ENCODE data around the gene ST6GALNAC1. TPM values are rescaled to one million over a fixed set of nuclear protein-coding genes. Genes with fewer than 3 reads are reported as not detected.

ST6GALNAC1 gene
- total RNA-seq, 1 donor from 2014 or later: 4.4 TPM

GRCh38 chr17:76598004-76598439 lies 45.5 kb downstream of the ST6GALNAC1 start:
- TF ChIP-seq CTCF (IDR thresholded peaks at IDR 0.05) (no peak), POLR2AphosphoS5 (IDR thresholded peaks at IDR 0.05; ENCODE audit: insufficient read depth in 1 of 2, low read depth in 1 of 2) (no peak), POLR2A (IDR thresholded peaks at IDR 0.05) (no peak)
- no peak overlapping the region for H3K4me3 ChIP-seq
- intact Hi-C loops (cut with DNase I): no loop called here

GRCh38 chr17:76597156-76598003 lies 46.2 kb downstream of the ST6GALNAC1 start:
- Histone ChIP-seq H3K27me3 (no peaks in the 10 kb centered on the region), H3K9me3 (no peaks in the 10 kb centered on the region), H3K4me1 (peaks cover 26% of the 10 kb centered on the region), H3K36me3 (no peaks in the 10 kb centered on the region), H3K4me3 (no peak overlapping the region), H3K27ac (no peak overlapping the region)
- intact Hi-C loops (cut with DNase I): no loop called here
- TF ChIP-seq POLR2A (IDR thresholded peaks at IDR 0.05): no peak
- peak in 1 of 2 donors; percentile 56 for TF ChIP-seq POLR2AphosphoS5 (IDR thresholded peaks at IDR 0.05; ENCODE audit: insufficient read depth in 1 of 2, low read depth in 1 of 2)
- no peak for DNase-seq (ENCODE audit: extremely low spot score in 2 of 2)

More at GRCh38 chr17:76598004-76598439, 45.5 kb downstream of the ST6GALNAC1 start:
- Histone ChIP-seq H3K4me1 (peaks cover 26% of the 10 kb centered on the region), H3K9me3 (no peaks in the 10 kb centered on the region), H3K36me3 (no peaks in the 10 kb centered on the region), H3K27ac (no peak overlapping the region), H3K27me3 (no peaks in the 10 kb centered on the region)
- no peak for DNase-seq (ENCODE audit: extremely low spot score in 2 of 2)

GRCh38 chr17:76594690-76595089 lies 48.9 kb downstream of the ST6GALNAC1 start:
- Histone ChIP-seq H3K4me3 (no peak overlapping the region), H3K27ac (no peak overlapping the region), H3K27me3 (no peaks in the 10 kb centered on the region), H3K4me1 (peaks cover 5% of the 10 kb centered on the region), H3K36me3 (no peaks in the 10 kb centered on the region), H3K9me3 (no peaks in the 10 kb centered on the region)
- intact Hi-C loops (cut with DNase I): no loop called here
- TF ChIP-seq CTCF (IDR thresholded peaks at IDR 0.05): no peak
- no peak for TF ChIP-seq POLR2A (IDR thresholded peaks at IDR 0.05)
- no peak for TF ChIP-seq POLR2AphosphoS5 (IDR thresholded peaks at IDR 0.05; ENCODE audit: insufficient read depth in 1 of 2, low read depth in 1 of 2)
- no peak for DNase-seq (ENCODE audit: extremely low spot score in 2 of 2)

GRCh38 chr17:76593959-76594358 lies 49.6 kb downstream of the ST6GALNAC1 start:
- TF ChIP-seq POLR2AphosphoS5 (IDR thresholded peaks at IDR 0.05; ENCODE audit: insufficient read depth in 1 of 2, low read depth in 1 of 2) (no peak), POLR2A (IDR thresholded peaks at IDR 0.05) (no peak), CTCF (IDR thresholded peaks at IDR 0.05) (no peak)
- H3K4me1 ChIP-seq: peaks cover 5% of the 10 kb centered on the region
- intact Hi-C loops (cut with DNase I): no loop called here
- H3K27me3 ChIP-seq: no peaks in the 10 kb centered on the region
- DNase-seq (ENCODE audit: extremely low spot score in 2 of 2): no peak
- H3K4me3 ChIP-seq: no peak overlapping the region
- H3K9me3 ChIP-seq: no peaks in the 10 kb centered on the region
- no peaks in the 10 kb centered on the region for H3K36me3 ChIP-seq
- no peak overlapping the region for H3K27ac ChIP-seq

GRCh38 chr17:76593384-76593826 lies 50.2 kb downstream of the ST6GALNAC1 start:
- intact Hi-C loops (cut with DNase I): no loop called here
- TF ChIP-seq POLR2A (IDR thresholded peaks at IDR 0.05) (no peak), POLR2AphosphoS5 (IDR thresholded peaks at IDR 0.05; ENCODE audit: insufficient read depth in 1 of 2, low read depth in 1 of 2) (peak in 1 of 2 donors; percentile 17)

GRCh38 chr17:76588182-76588581 lies 55.4 kb downstream of the ST6GALNAC1 start:
- Histone ChIP-seq H3K36me3 (no peaks in the 10 kb centered on the region), H3K27me3 (no peaks in the 10 kb centered on the region), H3K27ac (no peak overlapping the region), H3K4me3 (no peak overlapping the region), H3K4me1 (peaks cover 29% of the 10 kb centered on the region), H3K9me3 (no peaks in the 10 kb centered on the region)
- DNase-seq (ENCODE audit: extremely low spot score in 2 of 2): no peak
- no peak for TF ChIP-seq POLR2AphosphoS5 (IDR thresholded peaks at IDR 0.05; ENCODE audit: insufficient read depth in 1 of 2, low read depth in 1 of 2)
- TF ChIP-seq POLR2A (IDR thresholded peaks at IDR 0.05): no peak
- no peak for TF ChIP-seq CTCF (IDR thresholded peaks at IDR 0.05)
- intact Hi-C loops (cut with DNase I): no loop called here

More at GRCh38 chr17:76593384-76593826, 50.2 kb downstream of the ST6GALNAC1 start:
- Histone ChIP-seq H3K9me3 (no peaks in the 10 kb centered on the region), H3K36me3 (no peaks in the 10 kb centered on the region), H3K4me3 (no peak overlapping the region), H3K27me3 (no peaks in the 10 kb centered on the region), H3K4me1 (peaks cover 5% of the 10 kb centered on the region), H3K27ac (no peak overlapping the region)
- DNase-seq (ENCODE audit: extremely low spot score in 2 of 2): no peak

Measured in vagina (tissue), 2 donors.